HG02870 (cell line): ENCODE data around the gene CKAP2.
"Not testable (repeated sequence)": the region's sequence is repeated elsewhere in the genome, so short reads cannot be mapped to it uniquely, and the experiment has no call there.

ENCODE experiments used
- ATAC-seq: cut with Tn5 transposase; IDR thresholded peaks from one replicate; pipeline ENCODE4 v1.9.1; 2021; ENCODE audit warnings: mild to moderate bottlenecking, moderate library complexity; ENCODE audit not compliant: unreplicated experiment

The CKAP2 gene

GRCh38 chr13:52451135-52451804, 4.0 kb upstream of the CKAP2 start:
- ATAC-seq = no peak

DNA sequence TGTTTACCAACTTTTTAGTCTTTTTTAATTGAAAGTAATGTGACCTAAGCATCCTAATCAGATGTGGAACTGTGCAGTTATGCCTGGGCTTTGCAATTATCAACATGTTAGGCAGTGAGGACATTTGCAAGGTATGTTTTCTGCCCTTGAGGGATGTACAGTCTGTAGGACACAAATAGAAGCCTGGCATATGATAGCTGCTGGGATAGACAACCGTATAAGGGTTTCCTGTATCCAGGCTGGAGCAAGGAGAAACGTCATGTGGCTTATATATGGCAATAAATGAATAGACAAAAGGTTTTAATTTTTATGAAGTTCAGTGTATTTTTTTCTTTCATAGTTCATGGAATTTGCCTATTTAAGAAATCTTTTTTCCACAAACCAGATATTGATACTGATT, 2.8 kb upstream of the CKAP2 start:
- no peak for ATAC-seq

- peak; percentile 26 for ATAC-seq
Observed at GRCh38 chr13:52454459-52454819, 839 bp upstream of the CKAP2 start.

DNA sequence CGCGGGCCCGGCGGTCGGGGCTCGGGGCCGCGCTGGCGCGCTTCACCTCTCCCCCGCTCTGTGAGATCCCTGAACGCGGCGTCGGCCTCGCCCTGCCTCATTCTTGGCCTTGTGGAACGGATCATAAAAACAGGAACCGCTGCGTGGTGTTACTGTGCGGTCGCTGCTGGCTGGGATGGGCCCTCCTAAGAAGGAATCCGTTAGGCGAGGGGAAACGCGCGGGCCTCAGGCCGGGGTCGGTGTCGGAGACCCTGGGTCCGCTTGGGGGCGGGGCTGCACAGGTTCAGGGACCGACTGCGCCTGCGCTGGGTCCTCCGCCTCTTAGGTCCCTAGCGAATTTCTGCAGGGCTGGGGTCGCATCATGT, 381 bp downstream of the CKAP2 start:
- peak; percentile 28 for ATAC-seq

GRCh38 chr13:52459668-52460067, 4.4 kb downstream of the CKAP2 start:
- no peak for ATAC-seq

DNA sequence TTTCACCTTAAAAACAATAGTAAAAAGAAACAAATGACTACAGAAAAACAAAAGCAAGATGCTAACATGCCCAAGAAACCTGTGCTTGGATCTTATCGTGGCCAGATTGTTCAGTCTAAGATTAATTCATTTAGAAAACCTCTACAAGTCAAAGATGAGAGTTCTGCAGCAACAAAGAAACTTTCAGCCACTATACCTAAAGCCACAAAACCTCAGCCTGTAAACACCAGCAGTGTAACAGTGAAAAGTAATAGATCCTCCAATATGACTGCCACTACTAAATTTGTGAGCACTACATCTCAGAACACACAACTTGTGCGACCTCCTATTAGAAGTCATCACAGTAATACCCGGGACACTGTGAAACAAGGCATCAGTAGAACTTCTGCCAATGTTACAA, 6.0 kb downstream of the CKAP2 start:
- peak; percentile 69 for ATAC-seq

GRCh38 chr13:52463526-52463925, 8.2 kb downstream of the CKAP2 start:
- ATAC-seq = no peak

DNA sequence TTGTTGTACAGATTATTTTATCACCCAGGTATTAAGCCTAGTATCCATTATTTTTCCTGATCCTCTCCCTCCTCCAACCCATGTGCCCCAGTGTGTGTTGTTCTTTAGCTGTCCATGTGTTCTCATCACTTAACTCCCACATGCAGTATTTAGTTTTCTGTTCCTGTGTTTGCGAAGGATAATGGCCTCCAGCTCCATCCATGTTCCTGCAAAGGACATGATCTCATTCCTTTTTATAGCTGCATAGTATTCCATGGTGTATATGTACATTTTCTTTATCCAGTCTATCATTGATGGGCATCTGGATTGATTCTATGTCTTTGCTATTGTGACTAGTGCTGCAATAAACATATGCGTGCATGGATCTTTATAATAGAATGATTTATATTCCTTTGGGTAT, 13.2 kb downstream of the CKAP2 start:
- ATAC-seq = not testable (repeated sequence)

GRCh38 chr13:52480677-52481428, 25.6 kb downstream of the CKAP2 start:
- ATAC-seq = not testable (repeated sequence)

DNA sequence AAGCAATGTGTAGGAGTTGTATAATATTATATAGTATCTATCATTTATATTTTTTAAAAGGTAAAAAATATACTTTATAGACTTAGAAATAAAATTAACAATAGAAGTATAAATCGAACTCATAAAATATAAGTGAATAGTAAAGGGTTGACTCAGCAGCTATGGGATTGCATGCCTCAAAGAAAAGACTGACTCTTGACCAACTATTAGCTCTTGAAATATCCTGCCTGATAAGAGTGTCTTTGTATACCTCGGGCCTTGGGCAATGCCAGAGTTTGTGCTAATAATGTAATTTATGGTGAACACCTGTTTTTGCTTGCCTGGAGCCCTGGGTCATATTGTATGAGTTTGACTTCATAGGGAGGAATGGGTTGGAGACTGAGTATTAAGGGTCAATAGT, 31.8 kb downstream of the CKAP2 start:
- ATAC-seq = not testable (repeated sequence)

- ATAC-seq = not testable (repeated sequence)
Observed at GRCh38 chr13:52488763-52489162, 33.5 kb downstream of the CKAP2 start.

DNA sequence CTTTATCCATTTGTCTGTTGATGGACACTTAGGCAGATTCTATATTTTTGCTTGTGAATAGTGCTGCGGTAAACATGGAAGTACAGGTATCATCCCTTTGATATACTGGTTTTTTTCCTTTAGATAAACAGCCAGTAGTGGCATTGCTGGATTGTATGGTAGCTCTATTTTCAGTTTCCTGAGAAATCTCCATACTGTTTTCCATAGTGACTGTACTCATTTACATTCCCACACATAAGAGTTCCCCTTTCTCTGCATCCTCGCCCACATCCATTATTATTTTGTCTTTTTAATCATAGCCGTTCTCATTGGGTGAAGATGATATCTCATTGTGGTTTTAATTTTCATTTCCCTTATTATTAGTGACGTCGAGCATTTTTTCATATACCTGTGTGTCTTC, 35.7 kb downstream of the CKAP2 start:
- ATAC-seq = not testable (repeated sequence)

DNA sequence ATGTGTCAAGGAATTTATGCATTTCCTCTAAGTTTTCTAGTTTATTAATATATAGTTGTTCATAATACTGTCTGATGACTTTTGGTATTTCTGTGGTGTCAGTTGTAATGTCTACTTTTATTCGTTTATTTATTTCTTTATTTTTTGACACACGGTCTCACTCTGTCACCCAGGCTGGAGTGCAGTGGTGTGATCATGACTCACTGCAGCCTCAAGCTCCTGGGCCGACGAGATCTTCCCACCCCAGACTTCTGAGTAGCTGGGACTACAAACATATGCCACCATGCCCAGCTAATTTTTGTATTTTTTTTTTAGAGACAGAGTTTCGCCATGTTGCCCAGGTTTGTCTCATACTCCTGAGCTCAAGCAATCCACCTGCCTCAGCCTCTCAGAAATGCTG, 39.0 kb downstream of the CKAP2 start:
- ATAC-seq = not testable (repeated sequence)

DNA sequence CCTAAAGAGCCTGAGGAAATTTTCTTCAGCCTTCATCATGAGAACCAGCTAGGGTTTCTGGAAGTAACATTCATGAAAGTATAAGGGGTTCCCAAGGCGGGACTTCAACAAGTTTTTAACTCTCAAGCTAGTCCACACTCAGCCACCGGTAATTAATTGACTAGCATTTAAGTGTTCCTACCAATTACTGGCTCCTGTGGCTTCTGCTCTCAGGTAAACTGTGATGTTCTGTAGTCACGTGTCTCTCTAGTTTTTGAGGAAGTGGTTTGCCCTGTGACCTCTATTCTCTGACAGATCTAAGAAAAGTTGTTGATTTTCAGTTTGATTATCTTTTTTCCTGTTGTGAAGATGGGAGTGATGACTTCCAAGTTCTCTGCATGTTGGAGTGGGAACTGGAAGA, 42.7 kb downstream of the CKAP2 start:
- peak; percentile 63 for ATAC-seq

DNA sequence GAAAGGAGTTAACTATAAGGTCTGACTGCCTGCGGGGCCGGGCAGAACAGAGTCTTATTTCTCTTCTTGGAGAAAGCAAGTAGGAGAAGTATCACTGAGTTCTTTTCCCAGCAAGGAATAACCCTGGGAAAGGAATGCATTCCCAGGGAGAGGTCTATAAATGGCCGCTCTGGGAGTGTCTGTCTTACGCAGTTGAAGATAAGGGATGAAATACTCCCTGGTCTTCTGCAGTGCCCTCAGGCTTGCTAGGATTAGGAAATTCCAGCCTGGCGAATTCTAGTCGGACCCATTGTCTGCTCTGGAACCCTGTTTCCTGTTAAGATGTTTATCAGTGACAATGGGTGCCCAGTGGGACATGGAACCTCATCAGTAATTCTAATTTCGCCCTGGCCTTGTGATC, 47.0 kb downstream of the CKAP2 start:
- not testable (repeated sequence) for ATAC-seq

DNA sequence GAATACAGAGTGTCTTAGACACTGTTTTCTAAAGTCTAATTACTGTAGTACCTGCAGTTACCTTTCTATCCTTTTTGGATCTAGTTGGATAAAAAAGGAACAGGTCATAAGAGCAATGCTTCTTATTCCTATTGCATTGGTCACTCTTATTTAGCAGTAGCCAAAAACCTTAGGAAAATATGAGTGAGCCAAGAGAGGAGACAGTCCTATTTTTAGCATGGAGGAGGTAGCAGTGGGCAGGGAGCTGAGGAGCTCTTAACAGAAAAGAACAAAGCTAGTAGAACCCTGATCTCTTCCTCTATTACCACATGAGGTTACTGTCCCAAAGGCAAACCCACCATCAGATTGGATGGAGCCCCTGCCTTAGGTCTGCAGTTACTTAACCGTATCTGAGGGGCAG, 50.6 kb downstream of the CKAP2 start:
- not testable (repeated sequence) for ATAC-seq

- ATAC-seq = not testable (repeated sequence)
Observed at GRCh38 chr13:52509532-52509931, 54.3 kb downstream of the CKAP2 start.

- ATAC-seq = not testable (repeated sequence)
Observed at GRCh38 chr13:52510221-52510797, 55.0 kb downstream of the CKAP2 start.

GRCh38 chr13:52511598-52511997, 56.3 kb downstream of the CKAP2 start:
- ATAC-seq = not testable (repeated sequence)

DNA sequence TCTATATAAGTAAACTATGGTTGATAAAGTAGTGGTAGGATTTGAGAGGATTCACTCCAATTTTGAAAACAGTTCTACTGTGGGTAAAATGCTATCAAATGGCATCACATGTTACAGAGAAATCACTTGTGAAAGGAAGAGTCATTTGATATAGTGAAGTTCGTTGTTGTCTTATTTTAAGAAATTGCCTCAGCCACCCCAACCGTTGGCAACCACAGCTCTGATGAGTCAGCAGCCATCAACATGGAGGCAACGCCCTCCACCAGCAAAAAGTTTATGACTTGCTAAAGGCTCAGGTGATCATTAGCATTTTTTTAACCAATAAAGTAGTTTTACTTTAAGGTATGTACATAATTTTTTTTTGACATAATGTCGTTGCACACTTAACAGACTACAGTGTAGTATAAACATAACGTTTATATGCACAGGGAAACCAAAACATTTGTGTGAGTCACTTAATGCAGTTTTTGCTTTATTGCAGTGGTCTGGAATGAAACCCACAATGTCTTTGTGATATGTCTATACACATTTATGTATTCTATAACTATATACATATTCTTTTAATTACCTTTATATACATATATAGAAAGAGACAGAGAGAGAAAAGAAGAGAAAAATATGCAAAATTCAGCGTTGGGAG, 58.8 kb downstream of the CKAP2 start:
- ATAC-seq = not testable (repeated sequence)

DNA sequence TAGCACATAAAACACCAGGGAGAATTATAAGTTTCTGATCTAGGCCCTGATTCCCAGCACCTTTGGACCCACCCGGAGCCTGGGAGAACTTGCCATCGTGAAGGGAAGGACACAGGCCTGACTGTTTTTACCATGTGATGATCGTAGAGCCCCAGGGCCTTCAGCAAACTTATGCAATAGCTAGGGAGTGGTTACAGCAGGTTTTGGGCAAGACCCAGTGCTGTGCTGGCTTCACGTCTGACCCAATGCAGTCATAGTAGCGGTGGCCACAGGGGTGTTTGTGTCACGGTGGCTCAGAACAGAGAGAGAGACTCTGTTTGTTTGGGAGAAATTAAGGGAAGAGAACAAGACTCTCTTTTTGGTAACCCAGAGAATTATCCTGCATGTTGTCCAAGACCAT, 68.0 kb downstream of the CKAP2 start:
- not testable (repeated sequence) for ATAC-seq
